NT2/D1 (cell line): ENCODE data around the gene AASS.

Experiments
- DNase-seq: peaks from one replicate; pipeline ENCODE4 v3.0.0-alpha.2; 2011; ENCODE audit warnings: low read depth, low spot score
- H3K27me3 ChIP-seq: 2 replicates; pipeline ENCODE4 v1.6.0; 2011; ENCODE audit warnings: mild to moderate bottlenecking; ENCODE audit not compliant: insufficient read length, insufficient read depth
- H3K36me3 ChIP-seq: 2 replicates; pipeline ENCODE4 v1.6.1; 2011; ENCODE audit warnings: mild to moderate bottlenecking, low read length, mixed read lengths; ENCODE audit not compliant: insufficient read depth, insufficient read length
- H3K4me1 ChIP-seq: 2 replicates; pipeline ENCODE4 v1.5.1; 2011; ENCODE audit not compliant: insufficient read depth, insufficient read length
- H3K4me3 ChIP-seq: 2 replicates; pipeline ENCODE4 v1.5.1; 2011; ENCODE audit warnings: low read depth; ENCODE audit not compliant: insufficient read length
- H3K9ac ChIP-seq: 2 replicates; pipeline ENCODE4 v1.6.0; 2011; ENCODE audit warnings: low read depth; ENCODE audit not compliant: insufficient read length
- H3K9me3 ChIP-seq: 2 replicates; pipeline ENCODE4 v1.5.1; 2011; ENCODE audit warnings: mild to moderate bottlenecking, low read length; ENCODE audit not compliant: insufficient read depth
- SUZ12 ChIP-seq: IDR thresholded peaks from 2 replicates; pipeline ENCODE4 v1.6.1; 2011; ENCODE audit not compliant: insufficient read length, insufficient read depth; ENCODE audit errors: extremely low read depth
- YY1 ChIP-seq: IDR thresholded peaks from 2 replicates; pipeline ENCODE4 v1.6.1; 2011; ENCODE audit not compliant: insufficient read length, insufficient read depth
- ZNF274 ChIP-seq: IDR thresholded peaks from 2 replicates; pipeline ENCODE4 v1.6.1; 2011; ENCODE audit warnings: mild to moderate bottlenecking, low read depth, low read length

The AASS gene

GRCh38 chr7:122067077-122067476 is 77.0 kb downstream of the AASS start:
- DNase-seq = no peak
- Histone ChIP-seq H3K9me3 (no peaks in the 10 kb centered on the region), H3K4me3 (no peak overlapping the region), H3K36me3 (no peaks in the 10 kb centered on the region), H3K9ac (no peak overlapping the region), H3K4me1 (no peaks in the 10 kb centered on the region), H3K27me3 (no peaks in the 10 kb centered on the region)
- TF ChIP-seq ZNF274 = no peak
- TF ChIP-seq YY1 = no peak
- no peak for TF ChIP-seq SUZ12

GRCh38 chr7:122064971-122065370 is 79.1 kb downstream of the AASS start:
- DNase-seq = no peak
- Histone ChIP-seq H3K4me1 (no peaks in the 10 kb centered on the region), H3K9me3 (no peaks in the 10 kb centered on the region), H3K36me3 (no peaks in the 10 kb centered on the region), H3K4me3 (no peak overlapping the region), H3K27me3 (no peaks in the 10 kb centered on the region), H3K9ac (no peak overlapping the region)
- TF ChIP-seq ZNF274 = no peak
- no peak for TF ChIP-seq SUZ12
- TF ChIP-seq YY1 = no peak

DNA sequence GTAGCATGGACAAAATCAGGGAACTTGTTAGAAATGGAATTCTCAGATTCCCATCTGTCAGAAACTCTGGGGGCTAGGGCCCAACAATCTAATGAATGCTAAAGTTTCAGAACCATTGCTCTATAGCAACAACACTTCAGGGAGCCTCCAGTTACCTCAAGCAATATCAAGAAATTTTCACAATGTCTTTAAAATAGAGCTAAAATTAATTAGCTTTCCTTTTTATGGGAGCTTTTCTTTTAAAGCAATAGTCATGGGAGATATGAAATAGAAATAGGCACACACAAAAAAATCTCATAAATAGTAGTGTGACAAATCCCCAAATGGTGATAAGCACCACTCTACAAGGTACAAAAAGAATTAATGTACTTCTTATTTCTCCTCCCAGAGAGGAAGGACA is 80.9 kb downstream of the AASS start:
- Histone ChIP-seq H3K4me1 (no peaks in the 10 kb centered on the region), H3K36me3 (no peaks in the 10 kb centered on the region), H3K9me3 (no peaks in the 10 kb centered on the region), H3K27me3 (no peaks in the 10 kb centered on the region), H3K9ac (no peak overlapping the region), H3K4me3 (no peak overlapping the region)
- no peak for DNase-seq
- TF ChIP-seq ZNF274 (no peak), SUZ12 (no peak), YY1 (no peak)

DNA sequence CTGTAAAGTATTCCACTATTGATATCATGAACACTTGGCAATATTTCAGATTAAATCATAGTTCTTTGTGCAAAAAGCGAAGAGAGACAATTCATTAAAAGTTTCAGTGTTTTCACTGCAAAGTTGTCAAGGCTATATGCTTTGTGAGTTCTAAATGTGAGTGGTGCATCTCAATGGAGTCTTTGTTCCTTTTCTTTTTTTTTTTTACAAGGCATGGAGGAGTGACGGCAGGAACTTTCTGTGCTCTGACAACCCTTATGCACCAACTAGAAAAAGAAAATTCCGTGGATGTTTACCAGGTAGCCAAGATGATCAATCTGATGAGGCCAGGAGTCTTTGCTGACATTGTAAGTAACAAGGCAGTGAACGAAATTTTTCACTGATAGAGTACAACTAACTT is 84.5 kb downstream of the AASS start:
- DNase-seq = no peak
- TF ChIP-seq SUZ12 (no peak), YY1 (no peak), ZNF274 (no peak)
- H3K36me3 ChIP-seq = no peaks in the 10 kb centered on the region

DNA sequence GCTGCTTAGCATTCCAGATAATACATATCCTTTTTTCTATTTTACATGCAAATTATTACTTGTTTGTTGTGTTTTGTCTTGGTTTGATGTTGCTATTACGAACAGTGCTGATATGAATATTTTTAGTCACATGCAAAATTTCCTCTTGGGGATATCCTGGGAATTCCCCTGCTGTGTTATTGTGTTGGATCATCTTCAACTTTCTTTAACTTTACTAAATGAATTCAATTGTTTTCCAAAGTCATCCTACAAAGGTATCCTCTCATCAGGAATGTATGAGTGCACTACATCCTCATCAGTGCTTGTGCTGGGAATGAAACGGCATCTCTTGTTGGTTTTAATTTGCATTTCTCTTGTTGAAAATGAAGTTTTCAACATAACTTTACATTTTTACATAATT is 87.1 kb downstream of the AASS start:
- DNase-seq = no peak
- H3K9ac ChIP-seq = no peak overlapping the region
- H3K4me1 ChIP-seq = no peaks in the 10 kb centered on the region
- H3K27me3 ChIP-seq = no peaks in the 10 kb centered on the region
- no peaks in the 10 kb centered on the region for H3K9me3 ChIP-seq
- TF ChIP-seq YY1 = no peak
- no peak for TF ChIP-seq ZNF274
- no peak for TF ChIP-seq SUZ12
- H3K4me3 ChIP-seq = no peak overlapping the region
- H3K36me3 ChIP-seq = no peaks in the 10 kb centered on the region

More for the DNA sequence above, 84.5 kb downstream of the AASS start:
- H3K9ac ChIP-seq = no peak overlapping the region
- no peaks in the 10 kb centered on the region for H3K9me3 ChIP-seq
- no peak overlapping the region for H3K4me3 ChIP-seq
- H3K27me3 ChIP-seq = no peaks in the 10 kb centered on the region
- H3K4me1 ChIP-seq = no peaks in the 10 kb centered on the region

DNA sequence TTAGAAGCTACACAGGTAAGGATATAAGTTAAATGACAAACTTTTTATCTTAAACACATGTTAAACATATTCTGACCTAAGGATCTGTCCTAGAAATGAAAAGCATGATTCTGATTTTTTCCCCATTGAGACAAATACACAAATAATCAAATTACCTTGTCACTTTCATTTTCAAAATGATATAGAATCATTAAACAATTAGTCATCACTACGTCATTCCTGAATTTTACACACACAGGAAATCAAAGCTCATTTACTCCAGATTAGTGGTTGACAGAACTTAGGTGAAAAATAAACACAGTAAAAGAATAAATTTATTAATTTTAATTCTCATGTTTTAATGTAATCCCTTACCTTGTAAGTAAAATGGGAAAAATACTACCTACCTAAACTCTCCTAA is 89.0 kb downstream of the AASS start:
- no peak overlapping the region for H3K4me3 ChIP-seq
- no peaks in the 10 kb centered on the region for H3K36me3 ChIP-seq
- H3K9ac ChIP-seq = no peak overlapping the region
- no peak for TF ChIP-seq YY1
- no peak for TF ChIP-seq ZNF274
- H3K4me1 ChIP-seq = no peaks in the 10 kb centered on the region
- no peak for DNase-seq
- no peaks in the 10 kb centered on the region for H3K27me3 ChIP-seq
- H3K9me3 ChIP-seq = no peaks in the 10 kb centered on the region

DNA sequence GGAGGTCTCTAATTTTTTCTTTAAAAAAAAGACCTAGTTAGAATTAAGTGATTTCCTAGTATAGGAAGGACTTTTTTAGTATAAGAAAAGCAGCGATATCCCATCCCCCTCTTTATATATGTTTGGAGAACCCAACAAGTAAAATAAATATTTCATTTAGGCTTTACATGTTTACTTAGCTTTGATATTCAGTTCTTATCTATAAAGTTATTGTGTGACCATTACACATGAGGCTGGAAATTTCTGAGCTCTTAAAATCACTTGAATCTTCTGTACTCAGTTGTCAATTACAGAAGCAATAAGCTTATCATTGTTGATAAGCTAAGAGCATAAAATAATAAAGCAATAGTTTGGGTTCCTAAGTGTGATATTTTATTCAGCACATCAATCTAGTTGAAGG is 89.7 kb downstream of the AASS start:
- H3K9ac ChIP-seq = no peak overlapping the region
- TF ChIP-seq ZNF274 = no peak
- no peak for TF ChIP-seq SUZ12
- no peak for TF ChIP-seq YY1
- no peaks in the 10 kb centered on the region for H3K36me3 ChIP-seq
- H3K4me1 ChIP-seq = no peaks in the 10 kb centered on the region
- DNase-seq = no peak
- no peaks in the 10 kb centered on the region for H3K9me3 ChIP-seq
- no peak overlapping the region for H3K4me3 ChIP-seq
- H3K27me3 ChIP-seq = no peaks in the 10 kb centered on the region

DNA sequence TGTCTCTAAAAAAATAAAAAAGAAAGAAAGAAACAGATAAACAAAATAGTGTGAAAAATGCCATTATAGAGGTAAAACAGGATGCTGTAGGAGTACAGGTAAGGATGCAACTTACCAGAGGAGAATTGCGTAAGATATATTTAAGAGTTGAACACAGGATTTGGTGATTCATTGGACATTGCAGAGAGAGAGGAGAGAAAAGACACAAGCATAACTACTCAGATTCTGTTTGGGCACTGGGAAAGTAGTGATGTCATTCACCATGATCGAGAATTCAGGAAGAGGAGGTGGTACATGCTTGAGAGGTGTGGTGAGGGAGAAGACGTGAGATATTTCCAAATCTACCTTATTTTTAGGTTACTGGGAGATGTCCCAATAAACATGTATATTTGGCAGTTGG is 97.6 kb downstream of the AASS start:
- DNase-seq = no peak
- Histone ChIP-seq H3K36me3 (no peaks in the 10 kb centered on the region), H3K4me3 (no peak overlapping the region), H3K9me3 (no peaks in the 10 kb centered on the region), H3K9ac (no peak overlapping the region), H3K27me3 (no peaks in the 10 kb centered on the region), H3K4me1 (no peaks in the 10 kb centered on the region)
- TF ChIP-seq YY1 (no peak), SUZ12 (no peak), ZNF274 (no peak)
